Stimulated activated naive CD4-positive, alpha-beta T cell (primary cell): ENCODE results near the gene C1QBP.
A peak's percentile ranks its signal among the peaks of the same experiment; 100 is the strongest.
"Not testable (repeated sequence)": the region's sequence is repeated elsewhere in the genome, so short reads cannot be mapped to it uniquely, and the experiment has no call there.

Source experiments
- DNase-seq, 6 experiments: peaks; one replicate each; lab custom pipeline; 2025; lab: John Stamatoyannopoulos, UW

The C1QBP gene

DNA sequence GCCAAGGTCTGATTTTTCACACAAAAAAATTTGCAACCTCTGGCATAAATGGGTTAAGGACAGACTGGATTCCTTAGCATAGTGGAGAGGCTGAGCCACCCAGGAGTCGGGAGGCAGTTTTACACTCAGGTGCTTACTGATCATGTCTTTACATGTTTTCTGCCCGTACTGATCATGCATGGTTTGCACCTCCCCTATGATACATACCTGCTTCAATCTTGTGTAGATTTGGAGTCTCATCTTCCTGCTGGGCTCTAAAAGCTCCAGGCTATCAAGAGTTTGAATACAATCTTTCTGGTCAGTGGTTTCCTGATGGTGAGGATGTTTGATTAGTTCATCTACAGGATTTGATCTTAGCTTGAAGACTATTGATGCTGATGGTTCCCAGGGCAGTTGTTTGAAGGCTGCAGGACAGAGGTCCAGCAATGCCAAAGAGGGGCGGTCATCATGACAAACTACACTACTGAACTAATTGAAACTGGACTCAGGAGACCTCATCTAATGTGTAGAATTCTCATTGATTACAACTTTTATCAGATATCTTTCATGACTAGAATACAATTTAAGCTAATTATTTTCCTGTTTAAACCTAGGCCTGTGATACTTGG, 6.9 kb downstream of the C1QBP start:
- DNase-seq: no peak

DNA sequence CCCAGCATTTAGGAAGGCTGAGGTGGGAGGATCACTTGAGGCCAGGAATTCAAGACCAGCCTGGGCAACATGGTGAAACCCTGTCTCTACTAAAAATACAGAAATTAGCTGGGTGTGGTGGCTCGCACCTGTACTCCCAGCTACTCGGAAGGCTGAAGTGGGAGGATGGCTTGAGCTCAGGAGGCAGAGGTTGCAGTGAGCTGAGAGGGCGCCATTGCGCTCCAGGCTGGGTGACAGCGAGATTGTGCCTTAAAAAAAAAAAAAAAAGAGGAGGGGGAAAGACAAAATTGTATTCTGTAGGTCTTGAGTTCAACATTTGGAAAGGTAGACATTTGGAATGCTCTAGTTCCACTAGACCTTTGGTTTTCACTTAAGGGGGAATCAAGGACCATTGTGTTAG, 7.7 kb downstream of the C1QBP start:
- DNase-seq: not testable (repeated sequence)

DNA sequence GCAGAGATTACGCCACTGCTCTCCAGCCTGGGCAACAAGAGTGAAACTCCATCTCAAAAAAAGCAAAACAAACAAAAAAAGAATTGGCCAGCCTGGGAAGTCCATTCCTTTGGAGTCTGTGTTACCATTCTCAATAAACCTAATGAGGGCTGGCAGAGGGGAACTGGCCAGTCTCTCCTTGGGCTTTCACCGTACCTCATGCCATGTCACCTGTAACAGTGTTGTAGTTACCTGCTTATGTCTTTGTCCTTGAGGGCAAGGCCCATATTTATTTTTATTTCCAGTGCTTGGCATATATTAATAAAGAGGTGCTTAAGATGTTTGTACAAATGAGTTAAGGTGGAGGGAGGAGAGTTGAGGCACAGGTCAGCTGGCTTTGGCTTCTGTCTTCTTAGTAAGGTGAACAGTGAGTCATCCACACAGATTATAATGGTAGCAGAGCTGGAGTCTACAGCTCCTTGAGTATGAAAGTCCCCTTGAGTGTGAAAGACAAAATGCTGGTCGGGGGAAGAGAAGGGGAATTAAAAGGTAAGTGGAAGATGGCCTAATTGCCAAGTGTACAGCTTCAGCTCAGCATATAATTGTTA, 8.4 kb downstream of the C1QBP start:
- no peak for DNase-seq

DNA sequence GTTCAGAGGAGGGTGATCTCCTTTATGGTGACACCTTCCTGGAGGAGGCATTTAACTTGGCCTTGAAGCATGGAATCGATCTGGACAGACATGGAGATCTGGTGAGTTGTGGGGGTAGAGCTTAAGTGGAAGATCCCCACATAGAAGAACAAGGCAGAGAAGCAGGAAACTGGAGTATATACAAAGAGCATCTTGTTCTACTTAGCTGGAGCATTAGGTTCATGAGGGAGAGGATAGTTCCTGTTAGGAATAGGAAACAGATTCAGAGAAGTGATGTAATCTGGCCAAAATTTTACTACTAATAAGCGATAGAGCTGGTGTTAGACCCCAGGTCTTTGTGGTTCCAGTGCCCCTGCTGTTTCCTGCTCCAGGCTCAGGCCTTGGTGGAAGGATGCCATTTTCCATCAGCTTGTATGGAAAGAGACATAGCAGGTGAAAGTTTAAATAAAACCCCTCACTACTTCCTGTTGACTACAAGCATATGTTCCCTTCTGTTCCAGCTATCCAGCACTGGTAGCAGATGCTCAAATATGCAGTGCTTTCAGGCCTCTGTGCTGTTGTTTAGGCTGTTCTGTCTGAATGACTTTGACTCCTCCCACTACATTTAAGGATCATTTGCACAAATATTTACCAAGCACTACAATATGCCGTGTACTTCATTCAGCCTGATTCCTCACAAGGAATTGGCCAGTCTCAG, 9.6 kb downstream of the C1QBP start:
- DNase-seq: no peak

DNA sequence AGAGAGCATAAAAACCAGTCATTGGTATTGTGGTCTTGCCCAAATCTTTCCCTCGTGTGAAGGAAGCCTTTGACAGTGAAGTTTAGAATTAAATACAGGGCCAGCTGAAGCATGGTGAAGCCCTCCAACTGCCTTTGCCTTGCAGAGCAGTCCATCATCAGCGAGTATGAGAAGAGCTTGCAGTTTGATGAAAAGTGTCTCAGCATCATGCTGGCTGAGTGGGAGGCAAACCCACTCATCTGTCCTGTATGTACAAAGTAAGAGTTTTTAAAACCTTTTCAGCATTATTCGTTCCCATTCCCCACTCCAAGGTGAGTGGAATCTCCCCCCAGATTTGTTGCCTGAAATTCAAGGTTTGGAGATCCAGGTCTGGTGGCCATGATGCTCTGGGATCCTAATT, 13.1 kb downstream of the C1QBP start:
- no peak for DNase-seq

DNA sequence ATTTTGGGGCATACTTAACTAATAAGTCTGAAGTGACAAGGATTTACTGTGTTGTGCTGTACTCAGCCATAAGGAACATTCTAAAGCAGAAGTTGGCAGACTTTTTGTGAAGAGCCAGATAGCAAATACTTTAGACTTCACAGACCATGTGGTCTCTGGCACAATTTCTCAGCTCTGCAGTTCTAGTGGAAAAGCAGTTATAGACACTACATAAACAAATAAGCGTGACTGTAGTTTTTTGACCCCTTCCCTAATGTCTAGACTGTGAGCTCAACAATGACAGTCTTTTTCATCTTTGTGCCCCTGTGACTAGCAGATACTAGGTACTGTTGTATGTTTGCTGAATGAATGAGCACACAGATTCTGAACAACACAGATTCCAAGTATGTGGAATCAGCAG, 14.0 kb downstream of the C1QBP start:
- no peak for DNase-seq

DNA sequence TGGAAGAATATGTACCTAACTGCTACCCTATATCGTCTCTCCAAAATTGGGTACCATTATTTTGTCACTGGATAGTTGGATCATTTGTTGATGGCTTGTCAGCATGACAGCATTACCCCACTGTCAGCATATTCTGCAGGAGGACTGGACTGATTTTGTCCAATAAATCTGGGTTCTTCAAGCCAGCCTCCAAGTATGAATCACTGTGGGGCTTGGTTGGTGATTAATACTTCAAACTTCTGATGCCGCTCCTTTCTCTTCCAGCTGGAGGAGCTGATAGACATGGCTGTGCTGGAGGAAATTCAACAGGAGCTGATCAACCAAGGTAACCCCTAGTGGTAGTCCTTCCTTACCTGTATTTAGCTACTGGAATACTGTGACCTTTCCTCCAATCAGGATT, 16.4 kb downstream of the C1QBP start:
- no peak for DNase-seq

DNA sequence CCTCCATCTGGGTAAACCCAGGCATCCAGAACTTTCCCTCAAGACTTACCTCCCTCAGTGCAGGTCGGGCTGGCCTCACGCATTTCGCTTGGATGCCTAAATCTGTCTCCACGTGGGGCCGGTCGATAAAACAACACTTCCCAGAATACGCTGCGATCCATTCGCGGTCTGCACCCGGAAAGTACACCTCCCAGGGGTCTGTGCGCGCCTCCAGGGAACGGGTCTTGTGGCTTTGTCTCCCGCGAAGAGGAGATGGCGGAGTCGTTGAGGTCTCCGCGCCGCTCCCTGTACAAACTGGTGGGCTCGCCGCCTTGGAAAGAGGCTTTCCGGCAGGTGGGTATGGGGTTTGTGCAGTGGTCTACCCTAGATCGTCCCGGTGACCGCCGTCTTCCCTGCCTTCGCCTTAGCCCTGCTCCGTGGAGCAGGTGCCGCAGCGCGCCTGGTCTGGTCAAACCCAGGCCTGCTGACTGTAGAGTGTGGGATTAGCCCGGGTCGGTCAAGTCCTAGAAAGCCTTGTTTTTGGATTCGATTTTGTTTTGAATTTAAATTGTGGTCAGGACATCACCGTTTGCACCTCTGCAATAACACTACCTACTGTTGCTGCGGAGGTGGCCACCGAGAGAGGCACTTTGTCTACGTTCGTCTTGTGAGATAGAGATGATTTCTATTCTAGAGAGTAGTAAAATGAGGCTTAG, 18.8 kb downstream of the C1QBP start, which contains the start of gene RPAIN:
RPAIN (plus strand) TSS at position 224 of the 695 bp plus-strand sequence; CDS start at position 253, 29 bp downstream.
- DNase-seq: peak; percentile 80 to 98 (median 94)

DNA sequence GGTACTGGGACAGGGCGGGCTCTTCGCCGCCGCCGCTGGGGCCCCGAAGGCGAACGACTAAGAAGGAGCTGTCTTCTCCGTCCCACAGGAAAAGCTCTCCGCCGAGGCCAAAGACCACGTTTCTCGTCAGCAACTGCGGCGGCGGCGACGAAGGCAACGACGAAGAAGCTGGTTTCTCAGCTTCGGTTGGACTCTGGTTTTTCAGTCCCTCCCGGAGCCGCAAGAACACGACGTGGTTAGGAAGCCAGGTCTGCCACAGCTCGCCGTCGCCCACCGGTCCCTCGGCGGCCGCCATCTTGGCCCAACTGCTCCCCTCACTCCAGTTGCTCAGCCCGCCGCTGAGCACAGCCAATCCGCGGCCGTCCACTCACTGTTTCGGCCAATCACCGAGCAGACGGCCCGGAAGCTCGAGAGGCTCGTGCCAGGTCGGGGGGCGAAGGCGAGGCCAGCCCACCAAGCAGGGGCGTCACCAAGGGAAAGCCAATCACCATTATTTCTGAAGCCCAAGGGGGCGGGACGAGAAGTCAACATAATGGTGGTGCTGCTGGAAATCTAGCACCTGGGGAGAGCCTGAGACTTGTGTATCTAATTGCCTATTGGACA, 19.5 kb downstream of the C1QBP start, which contains the start of gene NUP88:
NUP88 (minus strand) TSS at position 307 of the 603 bp plus-strand sequence; CDS start at position 295, 12 bp downstream.
- peak; percentile 93 to 98 (median 95) for DNase-seq

DNA sequence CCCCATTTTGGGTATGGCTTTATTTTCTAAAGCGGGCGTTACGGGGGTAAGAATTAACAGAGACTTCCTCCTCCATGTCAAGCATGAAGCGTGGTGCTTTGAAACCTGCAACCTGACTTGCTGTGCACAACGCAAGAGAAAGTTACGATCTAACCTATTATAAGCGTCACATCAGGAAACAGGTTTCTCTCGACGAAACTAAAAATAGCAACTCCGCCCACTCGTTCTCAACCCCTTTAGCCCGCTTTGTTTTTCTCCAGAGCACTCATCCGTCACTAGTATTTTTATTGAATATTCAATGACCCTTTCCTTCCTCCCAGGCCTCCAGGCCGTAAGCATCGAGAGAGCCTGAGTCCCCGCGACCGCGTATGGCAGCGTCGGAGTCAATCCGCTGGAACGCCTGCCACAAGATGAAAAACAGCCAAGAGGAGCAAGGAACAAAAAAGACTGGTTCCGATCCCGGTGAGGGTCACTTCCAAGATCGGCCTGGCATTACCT, 20.0 kb downstream of the C1QBP start:
- DNase-seq: peak in 5 of 6 experiments; percentile 57 to 86 (median 82)

DNA sequence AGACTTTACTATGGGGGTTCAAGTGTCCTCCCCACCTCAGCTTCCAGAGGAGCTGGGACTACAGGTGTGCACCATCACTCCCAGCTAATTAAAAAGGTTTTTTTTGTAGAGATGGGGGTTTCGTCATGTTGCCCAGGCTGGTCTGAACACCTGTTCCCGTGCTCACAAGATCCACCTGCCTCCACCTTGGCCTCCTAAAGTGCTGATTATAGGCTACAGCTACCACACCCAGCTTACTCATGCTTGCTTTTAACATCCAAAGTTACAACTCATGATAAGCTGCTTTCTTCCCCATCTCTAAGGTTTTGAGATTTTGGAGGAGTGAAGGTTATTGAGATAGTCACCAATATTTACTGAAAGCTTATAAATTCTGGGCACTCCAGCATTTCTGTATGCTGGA, 22.1 kb downstream of the C1QBP start:
- DNase-seq: no peak

DNA sequence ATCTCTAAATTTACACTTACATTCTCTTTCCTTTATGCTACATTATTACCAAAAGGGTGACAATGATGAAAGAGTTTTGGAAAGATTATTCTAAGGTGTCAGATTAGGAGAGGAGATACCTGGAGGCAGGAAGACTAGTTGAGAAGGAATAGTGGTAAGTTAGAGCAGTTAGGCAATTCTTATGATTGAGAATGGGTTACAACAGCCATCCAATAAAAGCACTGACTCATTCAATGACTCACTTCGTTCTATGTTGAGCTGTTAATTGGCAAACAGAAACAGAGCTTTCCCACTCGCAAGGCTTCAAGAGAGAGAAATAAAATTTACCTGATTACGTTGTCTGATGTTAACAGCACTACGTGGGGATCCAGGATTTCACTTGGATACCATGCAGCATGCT, 25.3 kb downstream of the C1QBP start:
- no peak for DNase-seq

DNA sequence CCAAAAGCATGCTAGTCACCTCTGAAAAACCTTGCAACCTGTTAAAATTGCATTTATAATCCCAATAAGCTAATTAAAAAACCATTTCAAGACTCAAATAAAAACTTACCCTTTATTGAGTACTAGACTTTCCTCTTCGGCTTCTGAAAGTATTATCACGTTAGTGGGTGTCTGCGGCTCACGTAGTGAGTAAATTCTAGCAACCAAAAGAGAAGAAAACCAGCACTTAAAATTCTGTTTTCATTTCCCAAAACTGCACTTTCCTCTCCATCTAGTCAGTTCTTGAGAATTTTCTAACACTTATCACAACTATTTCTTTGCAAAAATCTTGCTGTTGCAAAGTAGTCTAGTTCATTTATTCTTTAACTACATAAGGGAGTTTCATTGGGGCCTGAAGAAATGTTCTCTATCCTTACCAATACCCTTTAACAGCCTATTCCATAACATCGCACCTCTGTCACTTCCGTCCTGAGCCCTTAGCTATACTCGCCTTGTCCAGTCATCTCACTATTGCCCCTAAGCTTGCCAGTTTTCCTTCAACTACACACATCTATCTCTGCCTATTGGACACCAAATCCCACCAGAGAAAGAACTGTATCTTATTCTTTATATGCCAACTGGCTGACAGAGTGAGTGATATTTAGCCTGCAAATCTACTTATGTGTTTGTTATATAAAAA, 28.2 kb downstream of the C1QBP start:
- DNase-seq: no peak

DNA sequence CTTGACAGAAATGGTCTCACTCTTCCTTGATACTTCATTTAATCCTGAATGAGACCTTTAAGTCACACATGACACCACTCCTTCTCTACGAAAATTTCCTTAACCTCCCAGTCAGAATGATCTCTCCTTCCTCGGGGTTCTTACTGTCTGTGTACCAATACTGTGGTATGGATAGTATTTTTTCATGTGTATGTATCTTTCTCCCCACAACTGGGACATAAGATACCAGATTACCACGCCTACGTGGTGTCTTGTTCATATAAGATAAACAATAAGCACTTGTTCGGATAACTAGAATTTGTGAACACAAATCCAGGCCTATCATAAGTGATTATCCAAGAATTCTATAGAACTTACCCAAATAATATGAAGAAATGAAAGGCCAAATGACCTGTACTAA, 30.8 kb downstream of the C1QBP start:
- DNase-seq: no peak

DNA sequence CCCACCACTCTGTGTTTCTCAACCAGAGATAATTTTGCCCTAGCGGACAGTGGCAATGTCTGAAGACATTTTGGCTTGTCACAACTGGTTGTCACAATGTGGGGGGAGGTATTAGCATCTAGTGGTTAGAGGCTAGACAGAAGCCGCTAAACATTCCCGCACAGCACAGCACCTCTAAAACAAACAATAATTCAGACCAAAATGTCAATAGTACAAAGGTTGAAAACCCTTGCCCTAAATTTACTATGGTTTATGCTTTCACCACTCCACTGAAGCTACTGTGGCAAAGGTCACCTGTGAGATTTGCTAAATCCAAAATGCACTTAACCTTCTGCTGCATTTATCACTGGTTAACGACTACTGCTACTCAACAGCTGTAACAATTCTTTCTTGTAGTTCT, 33.6 kb downstream of the C1QBP start:
- no peak for DNase-seq

DNA sequence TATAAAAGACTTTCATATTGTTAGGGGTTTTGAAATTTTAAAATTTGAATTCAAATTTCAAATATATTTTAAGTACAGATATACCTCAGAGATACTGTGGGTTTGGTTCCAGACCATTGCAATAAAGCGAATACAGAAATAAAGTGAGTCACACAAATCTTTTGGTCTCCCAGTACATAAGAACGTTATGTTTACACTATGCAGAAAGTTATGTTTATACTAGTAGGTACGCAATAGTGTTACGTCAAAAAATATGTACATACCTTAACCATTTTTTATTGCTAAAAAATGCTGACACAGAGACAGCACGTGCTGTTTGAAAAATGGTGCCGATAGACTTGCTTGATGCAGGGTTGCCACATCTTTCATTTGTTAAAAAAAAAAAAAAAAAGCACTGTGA, 39.2 kb downstream of the C1QBP start:
- DNase-seq: no peak

DNA sequence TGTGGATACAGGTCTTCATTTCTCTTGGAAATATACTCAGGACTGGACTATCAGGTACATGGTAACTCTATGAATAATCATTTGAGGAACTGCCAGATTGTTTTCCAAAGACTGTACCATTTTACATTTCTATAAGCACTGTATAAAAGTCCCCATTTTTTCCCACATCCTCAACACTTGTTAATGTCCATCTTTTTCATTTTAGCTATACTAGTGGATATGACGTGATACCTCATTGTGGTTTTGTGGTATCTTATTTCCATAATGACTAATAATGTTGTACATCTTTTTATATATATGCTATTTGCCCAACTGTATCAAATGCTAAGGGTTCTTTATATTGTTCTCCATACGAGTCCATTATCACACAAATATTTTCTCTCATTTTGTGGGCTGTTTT, 42.3 kb downstream of the C1QBP start:
- DNase-seq: no peak

DNA sequence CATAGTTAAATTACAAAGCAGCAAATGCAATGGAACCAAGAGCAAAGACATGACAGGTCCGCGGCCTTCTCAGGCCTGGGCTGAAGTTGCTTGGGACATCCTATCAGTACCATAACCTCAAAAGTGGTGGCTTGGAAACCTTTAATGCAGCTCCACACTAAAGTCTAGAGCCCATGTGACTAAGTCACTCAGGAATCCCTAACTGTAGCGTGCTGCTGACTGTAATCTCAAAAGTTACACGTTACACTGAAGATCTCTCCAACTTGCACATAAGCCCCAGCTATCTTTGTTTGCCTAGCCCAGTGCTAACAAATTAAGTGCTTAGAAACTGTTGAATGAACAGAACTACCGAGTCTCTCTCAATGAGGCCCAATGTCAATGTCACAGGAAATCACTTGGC, 47.3 kb downstream of the C1QBP start:
- DNase-seq: no peak
